Body of pancreas (tissue), 4 donors: ENCODE measurements around the gene FAM43A. TPM values are rescaled to one million over a fixed set of nuclear protein-coding genes. Genes with fewer than 3 reads are reported as not detected.

Source experiments
- ATAC-seq: fragments of 150-250 bp; one replicate; pipeline ENCODE4 v1.9.1; 2016
- DNase-seq, 4 donors: peaks; one replicate each; pipeline ENCODE4 v3.0.0-alpha.2; 2019
- H3K27ac ChIP-seq, 4 donors: fragments of 200-600 bp; sonication (generic); 1 replicate in 3 of 4; 2 replicates in 1 of 4; pipeline versions ENCODE4 v1.5.1 to v1.6.1; 2016 to 2019; ENCODE audit warnings: mild to moderate bottlenecking in 1 of 4, mixed read lengths in 1 of 4, moderate library complexity in 1 of 4
- H3K27me3 ChIP-seq, 2 donors: fragments of 200-600 bp; sonication (generic); one replicate each; pipeline ENCODE4 v1.6.0; 2016; ENCODE audit warnings: mild to moderate bottlenecking in 1 of 2
- H3K36me3 ChIP-seq, 2 donors: fragments of 200-600 bp; sonication (generic); replicated peaks in 1 of 2; 2 replicates each; pipeline ENCODE4 v1.5.1; 2016; ENCODE audit warnings: low read depth in 2 of 2; ENCODE audit not compliant: insufficient read depth in 1 of 2
- H3K4me1 ChIP-seq: fragments of 200-600 bp; sonication (generic); one replicate; pipeline ENCODE4 v1.6.0; 2016
- H3K4me3 ChIP-seq, 2 donors: fragments of 200-600 bp; sonication (generic); 1 replicate in 1 of 2; 2 replicates in 1 of 2; pipeline ENCODE4 v1.5.1; 2016 to 2019
- H3K9me3 ChIP-seq, 3 donors: fragments of 200-600 bp; sonication (generic); 1 replicate in 2 of 3; 2 replicates in 1 of 3; pipeline ENCODE4 v1.5.1; 2016
- POLR2A ChIP-seq, 3 donors: fragments of 450-650 bp; IDR thresholded peaks; one replicate each; pipeline ENCODE4 v1.6.1; 2016; ENCODE audit warnings: antibody characterized with exemption in 3 of 3, mild to moderate bottlenecking in 2 of 3
- WGBS, 2 donors: methylation state at CpG; one replicate each; pipeline ENCODE4 v1.1.5; 2017; 5-methylcytosine and 5-hydroxymethylcytosine counted together
- intact Hi-C: fragments of 100-400 bp; cut with DNase I; formaldehyde crosslinking; loops from one replicate; pipeline ENCODE4 v1.15.1; 2023
- total RNA-seq, 2 donors: library from RNA; depleted of rRNA; stranded (reverse); fragments of >200 nt; gene quantifications; one replicate each; pipeline ENCODE4 v1.1.0, GENCODE V29; 2016
- TF ChIP-seq, protein P1 (sequence below), 7 experiments: fragments of 450-650 bp in 4 of 7; fragments of 200-600 bp in 3 of 7; sonication (generic) in 3 of 7; IDR thresholded peaks; one replicate each; pipeline ENCODE4 v1.5.1; 2016 to 2019; ENCODE audit warnings: antibody characterized with exemption in 7 of 7

The FAM43A gene
- total RNA-seq, 2 donors from 2014 or later: 5.2 to 5.3 TPM

GRCh38 chr3:194688200-194688740, 2.6 kb downstream of the FAM43A start:
- peak overlapping the region; percentile 22 to 63 (median 42) for H3K27ac ChIP-seq
- no peaks in the 10 kb centered on the region for H3K36me3 ChIP-seq
- H3K9me3 ChIP-seq: no peaks in the 10 kb centered on the region
- H3K4me1 ChIP-seq: peaks cover 29% of the 10 kb centered on the region
- intact Hi-C loops: no loop called here
- TF ChIP-seq, protein P1, sequence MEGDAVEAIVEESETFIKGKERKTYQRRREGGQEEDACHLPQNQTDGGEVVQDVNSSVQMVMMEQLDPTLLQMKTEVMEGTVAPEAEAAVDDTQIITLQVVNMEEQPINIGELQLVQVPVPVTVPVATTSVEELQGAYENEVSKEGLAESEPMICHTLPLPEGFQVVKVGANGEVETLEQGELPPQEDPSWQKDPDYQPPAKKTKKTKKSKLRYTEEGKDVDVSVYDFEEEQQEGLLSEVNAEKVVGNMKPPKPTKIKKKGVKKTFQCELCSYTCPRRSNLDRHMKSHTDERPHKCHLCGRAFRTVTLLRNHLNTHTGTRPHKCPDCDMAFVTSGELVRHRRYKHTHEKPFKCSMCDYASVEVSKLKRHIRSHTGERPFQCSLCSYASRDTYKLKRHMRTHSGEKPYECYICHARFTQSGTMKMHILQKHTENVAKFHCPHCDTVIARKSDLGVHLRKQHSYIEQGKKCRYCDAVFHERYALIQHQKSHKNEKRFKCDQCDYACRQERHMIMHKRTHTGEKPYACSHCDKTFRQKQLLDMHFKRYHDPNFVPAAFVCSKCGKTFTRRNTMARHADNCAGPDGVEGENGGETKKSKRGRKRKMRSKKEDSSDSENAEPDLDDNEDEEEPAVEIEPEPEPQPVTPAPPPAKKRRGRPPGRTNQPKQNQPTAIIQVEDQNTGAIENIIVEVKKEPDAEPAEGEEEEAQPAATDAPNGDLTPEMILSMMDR (IDR thresholded peaks at IDR 0.05): no peak
- peak in 1 of 3 donors; percentile 10 for TF ChIP-seq POLR2A (IDR thresholded peaks at IDR 0.05)
- ATAC-seq (peak; percentile 24), DNase-seq (peak; percentile 15 to 48 (median 34))
- H3K4me3 ChIP-seq: no peak overlapping the region
- H3K27me3 ChIP-seq: peaks cover 0 to 13% of the 10 kb centered on the region in 2 donors
- WGBS, 2 donors: 10 to 33% methylated on average over 11 to 13 of the region's 16 CpGs

DNA sequence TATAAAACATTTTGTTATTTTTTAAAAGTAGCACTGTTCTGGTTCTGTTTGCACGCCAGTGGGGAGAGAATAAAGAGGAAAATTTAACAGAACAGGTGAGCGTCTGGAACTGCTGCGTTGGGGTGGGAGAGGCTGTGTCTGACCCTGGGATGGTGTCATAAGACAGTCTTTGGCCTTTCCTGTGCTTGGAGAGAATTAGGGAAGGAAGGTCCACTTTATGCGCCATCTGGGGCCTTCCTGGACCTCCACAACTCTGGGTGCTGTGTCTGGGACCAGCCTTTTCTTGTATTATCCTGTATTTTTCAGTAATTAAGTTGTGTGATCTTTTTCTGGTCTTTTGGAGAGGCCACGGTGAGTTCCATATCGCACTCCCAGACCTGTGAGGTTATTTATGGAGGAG, 3.3 kb downstream of the FAM43A start:
- DNase-seq (no peak), ATAC-seq (no peak)
- Histone ChIP-seq H3K4me1 (peaks cover 29% of the 10 kb centered on the region), H3K27me3 (peaks cover 0 to 13% of the 10 kb centered on the region in 2 donors), H3K4me3 (no peak overlapping the region), H3K36me3 (no peaks in the 10 kb centered on the region), H3K27ac (no peak overlapping the region), H3K9me3 (no peaks in the 10 kb centered on the region)
- intact Hi-C loops: no loop called here
- WGBS, 2 donors: 59 to 68% methylated on average over 6 of the region's 6 CpGs
- TF ChIP-seq POLR2A (IDR thresholded peaks at IDR 0.05): no peak
- TF ChIP-seq, protein P1 (IDR thresholded peaks at IDR 0.05): no peak

GRCh38 chr3:194689493-194689944, 3.8 kb downstream of the FAM43A start:
- no peak for TF ChIP-seq POLR2A (IDR thresholded peaks at IDR 0.05)
- TF ChIP-seq, protein P1 (IDR thresholded peaks at IDR 0.05): no peak
- Histone ChIP-seq H3K9me3 (no peaks in the 10 kb centered on the region), H3K27ac (no peak overlapping the region), H3K4me3 (no peak overlapping the region), H3K36me3 (no peaks in the 10 kb centered on the region), H3K4me1 (peaks cover 29% of the 10 kb centered on the region), H3K27me3 (peaks cover 0 to 13% of the 10 kb centered on the region in 2 donors)
- ATAC-seq (no peak), DNase-seq (no peak)
- intact Hi-C loops: no loop called here
- 54 to 57% methylated on average over 9 of the region's 9 CpGs for WGBS, 2 donors

DNA sequence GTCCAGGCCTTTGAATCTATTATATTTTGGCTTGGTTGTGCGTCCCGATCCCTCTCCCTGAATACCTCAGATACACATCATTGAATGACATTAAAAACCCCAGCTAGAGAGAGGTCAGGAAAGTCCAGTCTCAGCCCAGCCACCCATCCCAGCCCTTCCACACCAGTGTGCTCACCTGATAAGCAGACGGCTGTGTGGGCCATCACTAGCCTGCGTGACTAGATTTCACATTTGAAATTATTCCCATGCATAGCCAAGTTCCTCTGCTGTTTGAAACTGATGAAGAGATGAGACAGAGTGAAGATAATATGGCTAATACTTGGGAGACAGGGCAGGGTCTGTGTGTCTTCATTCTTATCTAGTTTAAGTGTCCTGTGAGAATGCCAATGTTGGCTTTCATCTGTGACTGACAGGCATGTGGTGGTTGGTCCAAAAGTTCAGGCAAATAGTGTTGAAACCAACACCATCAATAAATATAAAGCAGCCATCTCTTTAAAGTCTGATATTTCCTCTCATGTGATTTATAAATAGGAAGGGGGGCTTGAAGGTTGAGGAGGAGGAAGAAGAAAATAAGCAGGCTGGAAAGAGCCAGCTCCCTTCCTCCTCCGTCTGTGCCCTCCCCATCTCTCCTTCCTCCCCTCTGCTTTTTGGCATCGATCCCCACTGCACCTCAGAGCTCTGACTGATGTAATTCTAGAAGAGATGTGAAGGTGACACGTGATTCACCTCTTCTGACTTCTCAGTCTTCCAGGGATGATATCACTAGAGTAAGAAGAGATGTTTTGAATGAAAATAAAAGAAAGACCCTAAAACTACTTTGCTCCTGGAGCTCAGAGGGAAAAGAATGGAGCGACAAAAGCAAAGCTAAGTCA, 5.1 kb downstream of the FAM43A start:
- H3K4me1 ChIP-seq: peaks cover 26% of the 10 kb centered on the region
- H3K27ac ChIP-seq: no peak overlapping the region
- DNase-seq (no peak), ATAC-seq (no peak)
- no peaks in the 10 kb centered on the region for H3K36me3 ChIP-seq
- 63 to 64% methylated on average over 8 of the region's 8 CpGs for WGBS, 2 donors
- H3K9me3 ChIP-seq: no peaks in the 10 kb centered on the region
- peaks cover 0 to 13% of the 10 kb centered on the region in 2 donors for H3K27me3 ChIP-seq
- intact Hi-C loops: no loop called here
- TF ChIP-seq, protein P1 (IDR thresholded peaks at IDR 0.05): no peak
- no peak for TF ChIP-seq POLR2A (IDR thresholded peaks at IDR 0.05)
- H3K4me3 ChIP-seq: no peak overlapping the region
